Uterus (tissue), 4 donors: ENCODE data around the gene ANXA10. TPM values are rescaled to one million over a fixed set of nuclear protein-coding genes. Genes with fewer than 3 reads are reported as not detected.

Experiments used
- DNase-seq, 2 donors: peaks; one replicate each; pipeline ENCODE4 v3.0.0-alpha.2; 2019 to 2020
- H3K27ac ChIP-seq, 2 donors: fragments of 200-600 bp; sonication (generic); 1 replicate in 1 of 2; 2 replicates in 1 of 2; pipeline ENCODE4 v1.5.1; 2016 to 2018
- H3K27me3 ChIP-seq, 2 donors: fragments of 200-600 bp; sonication (generic); one replicate each; pipeline ENCODE4 v1.5.1; 2018 to 2019; ENCODE audit warnings: control low read depth in 1 of 2
- H3K36me3 ChIP-seq, 2 donors: fragments of 200-600 bp; sonication (generic); one replicate each; pipeline ENCODE4 v1.5.1; 2019; ENCODE audit warnings: control low read depth in 1 of 2
- H3K4me1 ChIP-seq, 2 donors: fragments of 200-600 bp; sonication (generic); one replicate each; pipeline ENCODE4 v1.5.1; 2018 to 2019; ENCODE audit warnings: control low read depth in 1 of 2
- H3K4me3 ChIP-seq, 2 donors: fragments of 200-600 bp; sonication (generic); 1 replicate in 1 of 2; 2 replicates in 1 of 2; pipeline ENCODE4 v1.5.1; 2018 to 2019; ENCODE audit warnings: mild to moderate bottlenecking in 1 of 2
- H3K9me3 ChIP-seq, 2 donors: fragments of 200-600 bp; sonication (generic); one replicate each; pipeline ENCODE4 v1.5.1; 2019; ENCODE audit warnings: control low read depth in 1 of 2
- CTCF ChIP-seq, 4 experiments: fragments of 200-600 bp in 2 of 4; fragments of 450-650 bp in 2 of 4; sonication (generic) in 2 of 4; IDR thresholded peaks; one replicate each; pipeline ENCODE4 v1.5.1; 2016 to 2019; ENCODE audit warnings: antibody characterized with exemption in 4 of 4, mild to moderate bottlenecking in 2 of 4, moderate library complexity in 1 of 4
- POLR2A ChIP-seq, 2 donors: fragments of 450-650 bp; IDR thresholded peaks; one replicate each; pipeline ENCODE4 v1.6.1; 2016; ENCODE audit warnings: antibody characterized with exemption in 2 of 2, mild to moderate bottlenecking in 1 of 2, moderate library complexity in 1 of 2
- intact Hi-C: fragments of 100-400 bp; cut with DNase I; formaldehyde crosslinking; loops from one replicate; pipeline ENCODE4 v1.15.1; 2023; ENCODE audit warnings: low total_unique reads
- total RNA-seq, 4 donors: library from RNA; depleted of rRNA in 3 of 4; stranded (reverse); fragments of >200 nt in 3 of 4; gene quantifications; one replicate each; pipeline versions ENCODE4 v1.1.0 to v1.2.4, GENCODE V29; 2014 to 2023
- donor health status: DM: yes; HTN: yes; CAD: no.

Gene ANXA10
- total RNA-seq, 4 donors from 2014 or later = not detected

- Histone ChIP-seq H3K4me1 (no peaks in the 10 kb centered on the region), H3K27me3 (no peaks in the 10 kb centered on the region), H3K27ac (no peak overlapping the region), H3K4me3 (peak overlapping the region in 1 of 2 donors; percentile 15), H3K9me3 (no peaks in the 10 kb centered on the region), H3K36me3 (no peaks in the 10 kb centered on the region)
- intact Hi-C loops = no loop called here
- DNase-seq = peak; percentile 43 to 68
- TF ChIP-seq POLR2A (IDR thresholded peaks at IDR 0.05) (no peak), CTCF (IDR thresholded peaks at IDR 0.05) (peak in 3 of 4 experiments; percentile 36 to 60 (median 44))
Measured at GRCh38 chr4:168153596-168154440, 61.5 kb downstream of the ANXA10 start.

- TF ChIP-seq POLR2A (IDR thresholded peaks at IDR 0.05) (no peak), CTCF (IDR thresholded peaks at IDR 0.05) (no peak)
- Histone ChIP-seq H3K9me3 (no peaks in the 10 kb centered on the region), H3K4me3 (no peak overlapping the region), H3K27me3 (no peaks in the 10 kb centered on the region), H3K27ac (no peak overlapping the region), H3K36me3 (no peaks in the 10 kb centered on the region), H3K4me1 (no peaks in the 10 kb centered on the region)
- intact Hi-C loops = no loop called here
- DNase-seq = no peak
Measured at GRCh38 chr4:168154546-168155277, 62.4 kb downstream of the ANXA10 start.

- DNase-seq = no peak
- intact Hi-C loops = no loop called here
- Histone ChIP-seq H3K4me1 (no peaks in the 10 kb centered on the region), H3K4me3 (no peak overlapping the region), H3K27ac (no peak overlapping the region), H3K36me3 (no peaks in the 10 kb centered on the region), H3K9me3 (no peaks in the 10 kb centered on the region), H3K27me3 (no peaks in the 10 kb centered on the region)
- TF ChIP-seq POLR2A (IDR thresholded peaks at IDR 0.05) = no peak
- TF ChIP-seq CTCF (IDR thresholded peaks at IDR 0.05) = no peak
Measured at GRCh38 chr4:168162604-168163003, 70.3 kb downstream of the ANXA10 start.

- intact Hi-C loops = no loop called here
- H3K4me1 ChIP-seq = no peaks in the 10 kb centered on the region
- H3K27me3 ChIP-seq = no peaks in the 10 kb centered on the region
- H3K36me3 ChIP-seq = no peaks in the 10 kb centered on the region
- no peak for DNase-seq
- no peak overlapping the region for H3K4me3 ChIP-seq
- no peak for TF ChIP-seq POLR2A (IDR thresholded peaks at IDR 0.05)
- TF ChIP-seq CTCF (IDR thresholded peaks at IDR 0.05) = no peak
- H3K9me3 ChIP-seq = no peaks in the 10 kb centered on the region
- H3K27ac ChIP-seq = no peak overlapping the region
Measured at GRCh38 chr4:168163106-168163505, 70.8 kb downstream of the ANXA10 start.

GRCh38 chr4:168164045-168164444, 71.7 kb downstream of the ANXA10 start:
- Histone ChIP-seq H3K36me3 (no peaks in the 10 kb centered on the region), H3K27ac (no peak overlapping the region), H3K4me3 (no peak overlapping the region), H3K27me3 (no peaks in the 10 kb centered on the region), H3K9me3 (no peaks in the 10 kb centered on the region), H3K4me1 (no peaks in the 10 kb centered on the region)
- intact Hi-C loops = no loop called here
- DNase-seq = no peak
- TF ChIP-seq POLR2A (IDR thresholded peaks at IDR 0.05) (no peak), CTCF (IDR thresholded peaks at IDR 0.05) (no peak)
